Measurements from ENCODE around the gene ZNF532. TPM values are rescaled to one million over a fixed set of nuclear protein-coding genes. Genes with fewer than 3 reads are reported as not detected.

Gene ZNF532
- polyA plus RNA-seq, 3 donors from 2014 or later, result 0.49 to 0.99 TPM; not detected in 1

DNA sequence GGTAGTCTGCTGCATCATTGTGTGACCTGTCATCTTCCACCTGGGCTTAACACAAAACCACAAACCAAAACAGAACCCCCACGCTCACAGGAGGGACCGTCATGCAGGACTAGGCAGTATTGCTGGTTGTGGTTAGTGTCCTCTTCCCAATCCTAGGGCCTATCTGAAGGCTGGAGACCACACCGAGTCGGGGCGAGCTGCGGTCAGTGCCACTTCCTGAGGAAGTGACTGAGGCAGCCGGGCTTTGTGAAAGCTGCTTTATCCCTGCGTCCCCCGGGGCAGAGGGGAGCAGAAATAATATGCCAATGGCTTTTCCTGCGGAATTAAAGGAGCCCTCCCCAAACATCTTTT lies 22.9 kb downstream of the ZNF532 start:
- Mint-ChIP-seq H3K9me3 (no peaks in the 10 kb centered on the region), H3K4me1 (peaks cover 13 to 18% of the 10 kb centered on the region in 2 donors), H3K27ac (peak overlapping the region in 5 of 6 donors; percentile 42 to 89 (median 59)), H3K36me3 (no peaks in the 10 kb centered on the region), H3K27me3 (ENCODE audit: low read depth in 3 of 3) (peaks cover 0 to 5% (median 0%) of the 10 kb centered on the region in 3 donors), H3K4me3 (peak overlapping the region in 4 of 5 donors; percentile 56 to 76 (median 60))
- DNase-seq, result peak; percentile 27 to 41 (median 27)

GRCh38 chr18:58891776-58892175 lies 27.1 kb downstream of the ZNF532 start:
- DNase-seq, result no peak
- H3K9me3 Mint-ChIP-seq, result no peaks in the 10 kb centered on the region
- peaks cover 27 to 29% of the 10 kb centered on the region in 2 donors for H3K4me1 Mint-ChIP-seq
- H3K4me3 Mint-ChIP-seq, result no peak overlapping the region
- no peaks in the 10 kb centered on the region for H3K27me3 Mint-ChIP-seq (ENCODE audit: low read depth in 3 of 3)
- H3K36me3 Mint-ChIP-seq, result no peaks in the 10 kb centered on the region
- peak overlapping the region in 1 of 6 donors; percentile 39 for H3K27ac Mint-ChIP-seq

- Mint-ChIP-seq H3K36me3 (no peaks in the 10 kb centered on the region), H3K4me1 (peaks cover 23 to 24% of the 10 kb centered on the region in 2 donors), H3K27me3 (ENCODE audit: low read depth in 3 of 3) (no peaks in the 10 kb centered on the region), H3K9me3 (no peaks in the 10 kb centered on the region), H3K4me3 (no peak overlapping the region), H3K27ac (peak overlapping the region in 1 of 6 donors; percentile 19)
- no peak for DNase-seq
Observed at GRCh38 chr18:58892488-58892887, 27.8 kb downstream of the ZNF532 start.

- Mint-ChIP-seq H3K4me1 (peaks cover 19 to 20% of the 10 kb centered on the region in 2 donors), H3K4me3 (no peak overlapping the region), H3K27ac (peak overlapping the region in 1 of 6 donors; percentile 23), H3K36me3 (no peaks in the 10 kb centered on the region), H3K9me3 (no peaks in the 10 kb centered on the region), H3K27me3 (ENCODE audit: low read depth in 3 of 3) (no peaks in the 10 kb centered on the region)
- no peak for DNase-seq
Observed at GRCh38 chr18:58893388-58894099, 28.9 kb downstream of the ZNF532 start.

DNA sequence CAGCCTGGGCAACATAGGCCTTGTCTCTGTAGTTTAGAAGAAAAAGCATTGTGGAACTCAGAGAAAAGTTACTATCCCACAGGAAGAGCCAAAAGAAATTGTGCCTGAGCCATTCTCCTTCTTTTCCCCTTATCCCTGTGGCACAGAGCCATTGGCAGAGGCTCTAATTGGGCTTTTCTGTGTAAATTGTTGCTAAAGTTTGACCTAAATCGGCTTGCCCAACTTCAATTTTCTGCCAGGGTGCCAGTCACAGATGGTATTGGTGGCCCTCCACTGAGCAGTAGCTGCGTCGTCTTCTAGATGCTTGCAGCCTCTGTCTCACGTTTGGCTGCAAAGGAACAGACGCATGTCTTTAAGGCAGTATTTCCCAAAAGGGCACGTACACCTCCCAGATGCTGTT lies 30.3 kb downstream of the ZNF532 start:
- Mint-ChIP-seq H3K27ac (no peak overlapping the region), H3K9me3 (no peaks in the 10 kb centered on the region), H3K4me3 (no peak overlapping the region), H3K36me3 (no peaks in the 10 kb centered on the region), H3K4me1 (peaks cover 19 to 20% of the 10 kb centered on the region in 2 donors), H3K27me3 (ENCODE audit: low read depth in 3 of 3) (no peaks in the 10 kb centered on the region)
- no peak for DNase-seq

- Mint-ChIP-seq H3K27ac (no peak overlapping the region), H3K27me3 (ENCODE audit: low read depth in 3 of 3) (no peaks in the 10 kb centered on the region), H3K9me3 (no peaks in the 10 kb centered on the region), H3K4me1 (peaks cover 19 to 20% of the 10 kb centered on the region in 2 donors), H3K4me3 (no peak overlapping the region), H3K36me3 (no peaks in the 10 kb centered on the region)
- DNase-seq, result no peak
Observed at GRCh38 chr18:58895385-58895784, 30.7 kb downstream of the ZNF532 start.

DNA sequence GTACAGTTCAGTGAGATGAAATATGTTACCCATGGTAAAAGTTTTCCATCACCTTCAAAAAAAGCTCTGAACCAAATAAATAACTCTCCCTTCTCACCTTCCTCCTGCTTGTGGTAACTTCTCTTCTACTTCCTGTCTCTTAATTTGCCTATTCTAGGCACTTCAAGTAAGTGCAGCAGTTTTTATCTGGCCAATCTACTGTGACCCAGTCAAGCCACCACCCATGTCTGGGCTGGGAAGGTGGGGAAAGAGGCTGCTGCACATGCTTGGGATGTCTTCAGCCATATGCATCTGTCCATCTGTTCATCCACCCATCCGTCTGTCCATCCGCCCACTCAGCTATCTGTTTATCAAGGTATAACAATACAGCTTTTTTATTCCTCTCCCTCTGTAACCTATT lies 31.6 kb downstream of the ZNF532 start:
- Mint-ChIP-seq H3K27ac (peak overlapping the region in 4 of 6 donors; percentile 6 to 80 (median 30)), H3K36me3 (no peaks in the 10 kb centered on the region), H3K9me3 (no peaks in the 10 kb centered on the region), H3K27me3 (ENCODE audit: low read depth in 3 of 3) (no peaks in the 10 kb centered on the region), H3K4me1 (peaks cover 19 to 20% of the 10 kb centered on the region in 2 donors), H3K4me3 (peak overlapping the region in 1 of 5 donors; percentile 15)
- peak in 1 of 3 donors; percentile 2 for DNase-seq

GRCh38 chr18:58896734-58897508 lies 32.2 kb downstream of the ZNF532 start:
- DNase-seq, result no peak
- Mint-ChIP-seq H3K27ac (peak overlapping the region in 2 of 6 donors; percentile 6 to 80), H3K27me3 (ENCODE audit: low read depth in 3 of 3) (no peaks in the 10 kb centered on the region), H3K9me3 (no peaks in the 10 kb centered on the region), H3K4me3 (no peak overlapping the region), H3K36me3 (no peaks in the 10 kb centered on the region), H3K4me1 (peaks cover 17 to 19% of the 10 kb centered on the region in 2 donors)

- no peak overlapping the region for H3K4me3 Mint-ChIP-seq
- no peaks in the 10 kb centered on the region for H3K27me3 Mint-ChIP-seq (ENCODE audit: low read depth in 3 of 3)
- no peaks in the 10 kb centered on the region for H3K9me3 Mint-ChIP-seq
- H3K36me3 Mint-ChIP-seq, result no peaks in the 10 kb centered on the region
- no peak overlapping the region for H3K27ac Mint-ChIP-seq
- no peak for DNase-seq
- peaks cover 17 to 19% of the 10 kb centered on the region in 2 donors for H3K4me1 Mint-ChIP-seq
Observed at GRCh38 chr18:58898010-58898799, 33.5 kb downstream of the ZNF532 start.

- Mint-ChIP-seq H3K4me1 (peaks cover 16 to 18% of the 10 kb centered on the region in 2 donors), H3K27me3 (ENCODE audit: low read depth in 3 of 3) (peaks cover 0 to 3% (median 0%) of the 10 kb centered on the region in 3 donors), H3K4me3 (no peak overlapping the region), H3K36me3 (no peaks in the 10 kb centered on the region), H3K9me3 (no peaks in the 10 kb centered on the region), H3K27ac (peak overlapping the region in 1 of 6 donors; percentile 22)
- no peak for DNase-seq
Observed at GRCh38 chr18:58900015-58900649, 35.5 kb downstream of the ZNF532 start.

GRCh38 chr18:58901143-58901542 lies 36.5 kb downstream of the ZNF532 start:
- Mint-ChIP-seq H3K27me3 (ENCODE audit: low read depth in 3 of 3) (peaks cover 0 to 6% (median 0%) of the 10 kb centered on the region in 3 donors), H3K4me1 (peaks cover 8 to 9% of the 10 kb centered on the region in 2 donors), H3K4me3 (no peak overlapping the region), H3K9me3 (no peaks in the 10 kb centered on the region), H3K27ac (no peak overlapping the region), H3K36me3 (no peaks in the 10 kb centered on the region)
- no peak for DNase-seq

GRCh38 chr18:58901783-58902182 lies 37.1 kb downstream of the ZNF532 start:
- no peaks in the 10 kb centered on the region for H3K36me3 Mint-ChIP-seq
- no peaks in the 10 kb centered on the region for H3K9me3 Mint-ChIP-seq
- no peak for DNase-seq
- H3K27ac Mint-ChIP-seq, result no peak overlapping the region
- H3K4me3 Mint-ChIP-seq, result no peak overlapping the region
- H3K4me1 Mint-ChIP-seq, result peaks cover 2 to 3% of the 10 kb centered on the region in 2 donors
- H3K27me3 Mint-ChIP-seq (ENCODE audit: low read depth in 3 of 3), result peaks cover 0 to 6% (median 0%) of the 10 kb centered on the region in 3 donors

DNA sequence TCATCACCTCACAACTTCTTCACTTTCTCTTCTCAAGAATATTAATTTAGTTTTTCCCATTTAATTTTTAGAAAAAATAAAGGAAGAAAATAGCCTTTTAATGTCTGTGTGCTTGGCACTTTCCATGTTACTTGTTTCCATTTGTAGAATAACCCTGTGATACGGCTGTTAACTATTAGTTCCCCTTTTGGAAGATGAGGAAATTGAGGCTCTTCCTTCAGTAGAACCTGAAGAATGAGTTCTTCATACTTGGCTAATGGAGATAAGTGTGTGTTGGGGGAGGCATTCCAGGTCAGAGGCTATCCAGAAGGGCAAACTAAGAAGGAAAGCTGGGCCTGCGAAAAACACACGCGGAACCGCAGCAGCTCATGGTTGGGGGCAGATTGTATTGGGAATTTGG lies 38.3 kb downstream of the ZNF532 start:
- no peaks in the 10 kb centered on the region for H3K36me3 Mint-ChIP-seq
- no peaks in the 10 kb centered on the region for H3K4me1 Mint-ChIP-seq
- H3K27me3 Mint-ChIP-seq (ENCODE audit: low read depth in 3 of 3), result peaks cover 0 to 6% (median 0%) of the 10 kb centered on the region in 3 donors
- H3K4me3 Mint-ChIP-seq, result no peak overlapping the region
- DNase-seq, result no peak
- no peak overlapping the region for H3K27ac Mint-ChIP-seq
- H3K9me3 Mint-ChIP-seq, result no peaks in the 10 kb centered on the region
